GM20000 (cell line): ENCODE data around the gene SEMA3A.

Experiments
- DNase-seq: peaks from one replicate; pipeline ENCODE4 v3.0.0; 2012; ENCODE audit warnings: low spot score
- CTCF ChIP-seq: IDR thresholded peaks from 2 replicates; pipeline ENCODE4 v1.5.1; 2012; ENCODE audit warnings: mild to moderate bottlenecking, control low read depth; ENCODE audit errors: extremely low read depth, missing control alignments

SEMA3A gene

DNA sequence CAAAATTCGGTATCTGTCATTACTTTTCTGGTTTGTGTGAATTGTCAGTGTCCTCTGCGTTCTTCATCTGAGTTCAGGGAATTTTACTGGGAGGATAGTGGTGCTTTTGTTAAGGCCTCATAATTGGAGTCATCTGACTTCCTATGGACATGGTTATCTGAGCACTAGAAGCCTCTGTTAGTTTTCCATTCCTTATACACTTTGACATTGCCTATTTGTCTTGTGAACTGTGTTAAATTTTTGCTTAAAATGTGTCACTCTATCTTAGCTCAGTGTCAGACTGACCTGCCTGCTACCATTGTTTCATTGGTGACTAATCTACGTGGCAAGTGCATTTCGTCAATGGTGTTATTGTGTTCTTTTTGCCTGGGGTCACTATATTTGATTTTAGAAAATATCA, 253.3 kb downstream of the SEMA3A start:
- no peak for TF ChIP-seq CTCF
- no peak for DNase-seq

- DNase-seq, result no peak
- no peak for TF ChIP-seq CTCF
Observed at GRCh38 chr7:83937930-83938329, 256.7 kb downstream of the SEMA3A start.

DNA sequence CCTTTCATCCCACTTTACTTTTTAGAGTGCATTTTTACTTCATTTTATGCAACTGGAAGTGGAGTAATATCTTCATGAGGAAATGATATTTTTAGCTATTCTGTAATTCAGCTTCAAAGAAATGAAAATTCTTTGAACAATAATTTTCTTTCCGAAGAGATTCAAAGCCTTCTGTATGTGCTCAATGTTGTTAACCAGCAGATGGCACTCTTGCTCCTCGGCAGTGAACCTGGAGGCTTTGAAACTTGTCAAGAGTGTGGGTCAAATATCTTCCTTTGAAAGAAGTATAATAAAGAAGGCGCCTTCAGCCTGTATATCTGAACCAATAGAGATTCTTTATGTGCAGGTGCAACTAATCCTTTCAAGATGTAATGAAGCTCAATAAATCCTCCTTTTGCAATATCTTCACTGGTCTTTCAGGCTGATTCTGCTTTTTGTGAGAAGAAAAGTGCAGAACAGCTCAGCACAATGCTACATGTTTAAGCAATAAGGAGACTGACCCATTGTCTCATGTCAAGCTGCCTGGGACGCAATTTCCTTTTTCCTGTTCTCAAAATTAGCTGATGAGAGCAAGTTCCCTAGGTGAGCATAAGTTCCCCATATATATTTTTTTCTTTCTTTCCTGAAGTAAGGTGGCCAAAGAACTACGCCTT, 258.4 kb downstream of the SEMA3A start:
- TF ChIP-seq CTCF, result peak; percentile 69
- DNase-seq, result peak; percentile 25

GRCh38 chr7:83934118-83934734, 260.4 kb downstream of the SEMA3A start:
- no peak for DNase-seq
- no peak for TF ChIP-seq CTCF

DNA sequence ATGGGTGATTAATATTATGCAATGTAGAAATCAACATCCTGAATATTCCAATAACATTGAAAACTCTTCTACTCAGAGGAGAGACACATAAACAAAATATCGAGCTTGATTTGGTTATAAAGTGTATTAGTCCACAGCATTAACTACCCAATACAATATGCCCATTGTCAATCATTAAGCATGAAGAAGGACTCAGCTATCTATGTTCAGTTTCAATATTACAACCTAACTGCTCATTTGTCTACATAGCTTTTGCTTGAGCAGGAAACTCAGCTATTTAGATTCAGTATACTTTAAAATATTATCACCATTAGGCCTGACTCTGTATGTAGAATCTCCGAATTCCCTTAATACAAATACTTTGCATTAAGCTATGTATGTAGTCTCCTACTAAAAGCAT, 262.6 kb downstream of the SEMA3A start:
- DNase-seq, result no peak
- TF ChIP-seq CTCF, result no peak

- no peak for TF ChIP-seq CTCF
- no peak for DNase-seq
Observed at GRCh38 chr7:83930262-83930661, 264.3 kb downstream of the SEMA3A start.

GRCh38 chr7:83925860-83926259, 268.7 kb downstream of the SEMA3A start:
- TF ChIP-seq CTCF, result no peak

More at GRCh38 chr7:83925860-83926259, 268.7 kb downstream of the SEMA3A start:
- DNase-seq, result no peak
